ENCODE results near the gene EBF3.

GRCh38 chr10:129892548-129893052 is 71.5 kb downstream of the EBF3 start:
- TF ChIP-seq CTCF (IDR thresholded peaks at IDR 0.05 in 8 of 11, conservative IDR thresholded peaks at IDR 0.05 in 3 of 11) (no peak), POLR2A (IDR thresholded peaks at IDR 0.05) (no peak)
